Testis (tissue), 2 donors: ENCODE results near the gene PLCL2.

ENCODE experiments used
- CTCF ChIP-seq, 3 experiments: fragments of 450-650 bp in 2 of 3; fragments of 200-600 bp in 1 of 3; sonication (generic) in 1 of 3; IDR thresholded peaks; one replicate each; pipeline ENCODE4 v1.5.1; 2016 to 2019; ENCODE audit warnings: antibody characterized with exemption in 3 of 3, mild to moderate bottlenecking in 2 of 3, moderate library complexity in 1 of 3
- POLR2A ChIP-seq: fragments of 450-650 bp; IDR thresholded peaks from one replicate; pipeline ENCODE4 v1.6.1; 2017; ENCODE audit warnings: antibody characterized with exemption, mild to moderate bottlenecking, moderate library complexity

GRCh38 chr3:16987141-16987540 lies 102.4 kb downstream of the PLCL2 start:
- TF ChIP-seq CTCF (IDR thresholded peaks at IDR 0.05) = no peak
- TF ChIP-seq POLR2A = no peak
